Caco-2 (cell line): Measurements from ENCODE around the gene RERE. TPM values are rescaled to one million over a fixed set of nuclear protein-coding genes. Genes with fewer than 3 reads are reported as not detected.

Experiments used
- BruUV-seq: library from RNA; stranded (reverse); fragments of 400-500 nt; replicated peaks from 2 replicates; lab custom pipeline; 2021; lab: Mats Ljungman, UMichigan
- CTCF ChIA-PET: fragments of 300-600 bp; sonication (Branson Sonifier 250); formaldehyde crosslinking; loops from one replicate; lab custom pipeline; 2022; ENCODE audit warnings: antibody characterized with exemption; lab: Charles Lee
- POLR2A ChIA-PET: fragments of 300-600 bp; sonication (Branson Sonifier 250); formaldehyde crosslinking; loops from one replicate; lab custom pipeline; 2022; ENCODE audit warnings: antibody characterized with exemption; lab: Charles Lee
- DNase-seq, 2 experiments: peaks; one replicate each; pipeline versions ENCODE4 v3.0.0 to v3.0.0-alpha.2; 2020 to 2022
- H3K27me3 ChIP-seq: replicated peaks from 2 replicates; pipeline ENCODE4 v1.6.0; 2011; ENCODE audit warnings: low read length; ENCODE audit not compliant: control insufficient read depth, insufficient read depth
- H3K36me3 ChIP-seq: 2 replicates; pipeline ENCODE4 v1.5.1; 2011; ENCODE audit warnings: low read length; ENCODE audit not compliant: control insufficient read depth, insufficient read depth
- H3K4me1 ChIP-seq: fragments of 250-450 bp; sonication (Bioruptor Pico); 2 replicates; pipeline ENCODE4 v1.5.1; 2020; ENCODE audit warnings: mild to moderate bottlenecking
- H3K4me3 ChIP-seq: 2 replicates; pipeline ENCODE4 v1.5.1; 2011; ENCODE audit warnings: low read depth, mild to moderate bottlenecking, control low read depth, low read length
- H3K9me3 ChIP-seq: fragments of 250-450 bp; sonication (Bioruptor Pico); 2 replicates; pipeline ENCODE4 v1.5.1; 2020; ENCODE audit warnings: mild to moderate bottlenecking, moderate library complexity
- H3K27ac Mint-ChIP-seq: one replicate; pipeline ENCODE4 v1.8.0; 2022; ENCODE audit warnings: mixed read lengths; ENCODE audit not compliant: unreplicated experiment
- H3K27me3 Mint-ChIP-seq: one replicate; pipeline ENCODE4 v1.8.0; 2022; ENCODE audit warnings: mixed read lengths; ENCODE audit not compliant: insufficient read depth, unreplicated experiment
- H3K36me3 Mint-ChIP-seq: one replicate; pipeline ENCODE4 v1.8.0; 2022; ENCODE audit warnings: mild to moderate bottlenecking, mixed read lengths; ENCODE audit not compliant: insufficient read depth, unreplicated experiment
- H3K4me1 Mint-ChIP-seq: one replicate; pipeline ENCODE4 v1.8.0; 2022; ENCODE audit warnings: low read depth, mixed read lengths; ENCODE audit not compliant: unreplicated experiment
- H3K4me3 Mint-ChIP-seq: one replicate; pipeline ENCODE4 v1.8.0; 2022; ENCODE audit warnings: mild to moderate bottlenecking, moderate library complexity, mixed read lengths; ENCODE audit not compliant: unreplicated experiment
- H3K9me3 Mint-ChIP-seq: one replicate; pipeline ENCODE4 v1.8.0; 2022; ENCODE audit warnings: mixed read lengths; ENCODE audit not compliant: unreplicated experiment
- CTCF ChIP-seq, 2 experiments: fragments of 200-600 bp in 1 of 2; IDR thresholded peaks; 1 replicate in 1 of 2; 2 replicates in 1 of 2; pipeline versions ENCODE4 v1.5.1 to v1.8.0; 2011 to 2022; ENCODE audit warnings: antibody characterized with exemption in 1 of 2, control low read depth in 1 of 2, inconsistent platforms in 1 of 2, low read depth in 1 of 2, low read length in 1 of 2, mild to moderate bottlenecking in 1 of 2, moderate library complexity in 1 of 2; ENCODE audit not compliant: insufficient read depth in 1 of 2, severe bottlenecking in 1 of 2, unreplicated experiment in 1 of 2
- intact Hi-C: fragments of 100-400 bp; cut with micrococcal nuclease; formaldehyde crosslinking; loops from one replicate; pipeline ENCODE4 v1.10.0; 2022; ENCODE audit not compliant: unreplicated experiment
- total RNA-seq: library from RNA; stranded (reverse); gene quantifications from 2 replicates; pipeline ENCODE4 v1.2.3, GENCODE V29; 2022

RERE gene
- total RNA-seq, 1 experiment from 2014 or later: 85.2 TPM

DNA sequence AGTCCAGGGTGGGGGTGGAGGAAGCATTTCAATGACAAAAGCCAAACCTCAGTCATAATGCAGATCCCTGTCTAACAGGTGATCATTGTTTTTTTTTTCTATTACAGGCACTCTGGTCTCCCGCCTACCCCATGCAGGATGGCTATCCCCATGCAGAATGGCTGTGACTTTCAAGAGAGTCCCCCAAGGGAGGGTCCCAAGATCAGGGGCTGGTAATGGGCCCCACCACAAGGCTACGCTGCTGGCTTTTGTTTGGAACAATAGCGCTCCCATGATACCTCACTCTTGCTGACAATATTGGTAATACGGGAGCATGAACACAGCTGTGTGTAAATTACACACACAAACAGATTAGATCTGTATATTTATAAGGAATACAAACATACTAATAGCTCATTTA lies 380.1 kb downstream of the RERE start:
- Mint-ChIP-seq H3K4me3 (no peak overlapping the region), H3K9me3 (no peaks in the 10 kb centered on the region), H3K36me3 (peaks cover 14% of the 10 kb centered on the region), H3K4me1 (peaks cover under 1% of the 10 kb centered on the region), H3K27me3 (no peaks in the 10 kb centered on the region), H3K27ac (no peak overlapping the region)
- no TSS peak for BruUV-seq
- no peak overlapping the region for H3K4me3 ChIP-seq
- no peaks in the 10 kb centered on the region for H3K36me3 ChIP-seq
- ChIA-PET POLR2A (no interaction called here), CTCF (interaction anchor here (1.0 kb wide), 1 partner anchor 28 kb away, joined by 4 read pairs; no protein-coding TSS in a partner anchor)
- no peak for DNase-seq
- H3K27me3 ChIP-seq: no peaks in the 10 kb centered on the region
- intact Hi-C loops: no loop called here
- no peaks in the 10 kb centered on the region for H3K4me1 ChIP-seq
- H3K9me3 ChIP-seq: no peaks in the 10 kb centered on the region
- no peak for TF ChIP-seq CTCF (IDR thresholded peaks at IDR 0.05; ENCODE audit: insufficient read depth in 1 of 2, low read depth in 1 of 2, low read length in 1 of 2, severe bottlenecking in 1 of 2, unreplicated experiment in 1 of 2)

GRCh38 chr1:8435569-8436071 lies 381.8 kb downstream of the RERE start:
- H3K4me3 ChIP-seq: no peak overlapping the region
- POLR2A ChIA-PET: no interaction called here
- H3K36me3 ChIP-seq: no peaks in the 10 kb centered on the region
- H3K9me3 Mint-ChIP-seq: no peaks in the 10 kb centered on the region
- BruUV-seq: no TSS peak
- H3K4me1 ChIP-seq: no peaks in the 10 kb centered on the region
- H3K4me1 Mint-ChIP-seq: no peaks in the 10 kb centered on the region
- no peaks in the 10 kb centered on the region for H3K9me3 ChIP-seq
- H3K27me3 Mint-ChIP-seq: no peaks in the 10 kb centered on the region
- H3K4me3 Mint-ChIP-seq: no peak overlapping the region
- intact Hi-C loops: no loop called here
- H3K27ac Mint-ChIP-seq: no peak overlapping the region
- CTCF ChIA-PET: no interaction called here
- H3K36me3 Mint-ChIP-seq: peaks cover 16% of the 10 kb centered on the region
- H3K27me3 ChIP-seq: no peaks in the 10 kb centered on the region
- TF ChIP-seq CTCF (IDR thresholded peaks at IDR 0.05; ENCODE audit: insufficient read depth in 1 of 2, low read depth in 1 of 2, low read length in 1 of 2, severe bottlenecking in 1 of 2, unreplicated experiment in 1 of 2): no peak
- no peak for DNase-seq

- H3K27ac Mint-ChIP-seq: no peak overlapping the region
- POLR2A ChIA-PET: no interaction called here
- peaks cover 13% of the 10 kb centered on the region for H3K36me3 Mint-ChIP-seq
- H3K4me1 ChIP-seq: no peaks in the 10 kb centered on the region
- no peaks in the 10 kb centered on the region for H3K36me3 ChIP-seq
- H3K9me3 Mint-ChIP-seq: no peaks in the 10 kb centered on the region
- no peak overlapping the region for H3K4me3 ChIP-seq
- DNase-seq: no peak
- TF ChIP-seq CTCF (IDR thresholded peaks at IDR 0.05; ENCODE audit: insufficient read depth in 1 of 2, low read depth in 1 of 2, low read length in 1 of 2, severe bottlenecking in 1 of 2, unreplicated experiment in 1 of 2): no peak
- intact Hi-C loops: no loop called here
- H3K4me3 Mint-ChIP-seq: no peak overlapping the region
- H3K9me3 ChIP-seq: no peaks in the 10 kb centered on the region
- CTCF ChIA-PET: no interaction called here
- H3K4me1 Mint-ChIP-seq: no peaks in the 10 kb centered on the region
- no TSS peak for BruUV-seq
- no peaks in the 10 kb centered on the region for H3K27me3 Mint-ChIP-seq
- no peaks in the 10 kb centered on the region for H3K27me3 ChIP-seq
These were observed 383.3 kb downstream of the RERE start for GRCh38 chr1:8434101-8434500.
